Measurements from ENCODE around the gene PLCB4. TPM values are rescaled to one million over a fixed set of nuclear protein-coding genes. Genes with fewer than 3 reads are reported as not detected.
A peak's percentile ranks its signal among the peaks of the same experiment; 100 is the strongest.

The PLCB4 gene
- total RNA-seq, 4 donors from 2014 or later = 2.3 to 3.9 (median 3.3) TPM

- no peak for DNase-seq
- Histone ChIP-seq H3K27me3 (no peaks in the 10 kb centered on the region), H3K9me3 (no peaks in the 10 kb centered on the region), H3K4me1 (no peaks in the 10 kb centered on the region), H3K27ac (peak overlapping the region in 1 of 4 donors; percentile 24), H3K4me3 (no peak overlapping the region), H3K36me3 (no peaks in the 10 kb centered on the region)
- no peak for ATAC-seq
- intact Hi-C loops (cut with DNase I; ENCODE audit: low total_unique reads) (no loop called here), in situ Hi-C loops (cut with MboI; ENCODE audit: low sequenced_read_pairs in 4 of 4) (no loop called here)
- TF ChIP-seq POLR2A (IDR thresholded peaks at IDR 0.05) (no peak), CTCF (IDR thresholded peaks at IDR 0.05 in 4 of 5, conservative IDR thresholded peaks at IDR 0.05 in 1 of 5) (no peak)
Measured at GRCh38 chr20:9144643-9145042, 75.8 kb downstream of the PLCB4 start.

- in situ Hi-C loops (cut with MboI; ENCODE audit: low sequenced_read_pairs in 4 of 4) (no loop called here), intact Hi-C loops (cut with DNase I; ENCODE audit: low total_unique reads) (no loop called here)
- H3K27ac ChIP-seq = peak overlapping the region in 1 of 4 donors; percentile 24
- no peaks in the 10 kb centered on the region for H3K27me3 ChIP-seq
- DNase-seq (no peak), ATAC-seq (no peak)
- H3K4me3 ChIP-seq = no peak overlapping the region
- TF ChIP-seq POLR2A (IDR thresholded peaks at IDR 0.05) (no peak), CTCF (IDR thresholded peaks at IDR 0.05 in 4 of 5, conservative IDR thresholded peaks at IDR 0.05 in 1 of 5) (no peak)
- no peaks in the 10 kb centered on the region for H3K9me3 ChIP-seq
- no peaks in the 10 kb centered on the region for H3K4me1 ChIP-seq
- no peaks in the 10 kb centered on the region for H3K36me3 ChIP-seq
Measured at GRCh38 chr20:9145142-9145541, 76.3 kb downstream of the PLCB4 start.

GRCh38 chr20:9146649-9147048, 77.8 kb downstream of the PLCB4 start:
- in situ Hi-C loops (cut with MboI; ENCODE audit: low sequenced_read_pairs in 4 of 4) (no loop called here), intact Hi-C loops (cut with DNase I; ENCODE audit: low total_unique reads) (no loop called here)
- no peaks in the 10 kb centered on the region for H3K9me3 ChIP-seq
- H3K27ac ChIP-seq = no peak overlapping the region
- ATAC-seq (no peak), DNase-seq (no peak)
- no peaks in the 10 kb centered on the region for H3K27me3 ChIP-seq
- H3K36me3 ChIP-seq = no peaks in the 10 kb centered on the region
- no peaks in the 10 kb centered on the region for H3K4me1 ChIP-seq
- H3K4me3 ChIP-seq = no peak overlapping the region
- TF ChIP-seq POLR2A (IDR thresholded peaks at IDR 0.05) (no peak), CTCF (IDR thresholded peaks at IDR 0.05 in 4 of 5, conservative IDR thresholded peaks at IDR 0.05 in 1 of 5) (no peak)

- Histone ChIP-seq H3K27me3 (no peaks in the 10 kb centered on the region), H3K27ac (no peak overlapping the region), H3K4me1 (no peaks in the 10 kb centered on the region), H3K4me3 (no peak overlapping the region), H3K9me3 (no peaks in the 10 kb centered on the region), H3K36me3 (no peaks in the 10 kb centered on the region)
- no peak for ATAC-seq
- DNase-seq = no peak
- intact Hi-C loops (cut with DNase I; ENCODE audit: low total_unique reads) = no loop called here
- no peak for TF ChIP-seq CTCF (IDR thresholded peaks at IDR 0.05 in 4 of 5, conservative IDR thresholded peaks at IDR 0.05 in 1 of 5)
- TF ChIP-seq POLR2A (IDR thresholded peaks at IDR 0.05) = no peak
- in situ Hi-C loops (cut with MboI; ENCODE audit: low sequenced_read_pairs in 4 of 4) = no loop called here
Measured at GRCh38 chr20:9147547-9148024, 78.7 kb downstream of the PLCB4 start.

- intact Hi-C loops (cut with DNase I; ENCODE audit: low total_unique reads) (no loop called here), in situ Hi-C loops (cut with MboI; ENCODE audit: low sequenced_read_pairs in 4 of 4) (no loop called here)
- H3K27ac ChIP-seq = no peak overlapping the region
- TF ChIP-seq POLR2A (IDR thresholded peaks at IDR 0.05) = no peak
- no peak for TF ChIP-seq CTCF (IDR thresholded peaks at IDR 0.05 in 4 of 5, conservative IDR thresholded peaks at IDR 0.05 in 1 of 5)
- no peak for DNase-seq
- H3K9me3 ChIP-seq = no peaks in the 10 kb centered on the region
- H3K27me3 ChIP-seq = no peaks in the 10 kb centered on the region
- ATAC-seq = no peak
- H3K36me3 ChIP-seq = no peaks in the 10 kb centered on the region
- no peak overlapping the region for H3K4me3 ChIP-seq
- no peaks in the 10 kb centered on the region for H3K4me1 ChIP-seq
Measured at GRCh38 chr20:9148291-9148690, 79.4 kb downstream of the PLCB4 start.

Measured in gastrocnemius medialis (tissue), 4 donors.